ENCODE results near the gene SIK1. TPM values are rescaled to one million over a fixed set of nuclear protein-coding genes. Genes with fewer than 3 reads are reported as not detected.

The SIK1 gene
- polyA plus RNA-seq, 1 experiment = 0.98 TPM

GRCh38 chr21:43369124-43369523 lies 57.8 kb downstream of the SIK1 start:
- CTCF ChIA-PET = no interaction called here
- no peak for TF ChIP-seq CTCF (IDR thresholded peaks at IDR 0.05; ENCODE audit: insufficient read depth, low read depth, low read length)
- POLR2A ChIA-PET = no interaction called here
- Histone ChIP-seq H3K4me3 (ENCODE audit: low read depth, low read length) (no peak overlapping the region), H3K36me3 (ENCODE audit: control insufficient read depth, insufficient read depth, low read length) (no peaks in the 10 kb centered on the region), H3K27me3 (ENCODE audit: control insufficient read depth, insufficient read depth, low read length) (0 out of 2 replicates have a peak, but pooled peaks cover 1% of the 10 kb centered on the region)
- DNase-seq (ENCODE audit: low read depth) = no peak

GRCh38 chr21:43368685-43369084 lies 58.2 kb downstream of the SIK1 start:
- DNase-seq (ENCODE audit: low read depth) = no peak
- POLR2A ChIA-PET = no interaction called here
- no peaks in the 10 kb centered on the region for H3K36me3 ChIP-seq (ENCODE audit: control insufficient read depth, insufficient read depth, low read length)
- H3K4me3 ChIP-seq (ENCODE audit: low read depth, low read length) = no peak overlapping the region
- TF ChIP-seq CTCF (IDR thresholded peaks at IDR 0.05; ENCODE audit: insufficient read depth, low read depth, low read length) = no peak
- CTCF ChIA-PET = interaction anchor here (0.6 kb wide), 2 partner anchors 67 to 91 kb away, joined by 3 to 6 read pairs; no protein-coding TSS in a partner anchor
- H3K27me3 ChIP-seq (ENCODE audit: control insufficient read depth, insufficient read depth, low read length) = 0 out of 2 replicates have a peak, but pooled peaks cover 1% of the 10 kb centered on the region

- ChIA-PET POLR2A (no interaction called here), CTCF (interaction anchor here (0.6 kb wide), 2 partner anchors 66 to 91 kb away, joined by 3 to 6 read pairs; no protein-coding TSS in a partner anchor)
- no peak for DNase-seq (ENCODE audit: low read depth)
- 0 out of 2 replicates have a peak, but pooled peaks cover 1% of the 10 kb centered on the region for H3K27me3 ChIP-seq (ENCODE audit: control insufficient read depth, insufficient read depth, low read length)
- no peak overlapping the region for H3K4me3 ChIP-seq (ENCODE audit: low read depth, low read length)
- no peaks in the 10 kb centered on the region for H3K36me3 ChIP-seq (ENCODE audit: control insufficient read depth, insufficient read depth, low read length)
- TF ChIP-seq CTCF (IDR thresholded peaks at IDR 0.05; ENCODE audit: insufficient read depth, low read depth, low read length) = no peak
Measured at GRCh38 chr21:43367859-43368258, 59.1 kb downstream of the SIK1 start.

GRCh38 chr21:43367296-43367695 lies 59.6 kb downstream of the SIK1 start:
- H3K4me3 ChIP-seq (ENCODE audit: low read depth, low read length) = no peak overlapping the region
- no peak for DNase-seq (ENCODE audit: low read depth)
- no peaks in the 10 kb centered on the region for H3K36me3 ChIP-seq (ENCODE audit: control insufficient read depth, insufficient read depth, low read length)

GRCh38 chr21:43366656-43367055 lies 60.3 kb downstream of the SIK1 start:
- no peak for DNase-seq (ENCODE audit: low read depth)
- Histone ChIP-seq H3K27me3 (ENCODE audit: control insufficient read depth, insufficient read depth, low read length) (0 out of 2 replicates have a peak, but pooled peaks cover 1% of the 10 kb centered on the region), H3K4me3 (ENCODE audit: low read depth, low read length) (no peak overlapping the region), H3K36me3 (ENCODE audit: control insufficient read depth, insufficient read depth, low read length) (no peaks in the 10 kb centered on the region)
- TF ChIP-seq CTCF (IDR thresholded peaks at IDR 0.05; ENCODE audit: insufficient read depth, low read depth, low read length) = no peak
- ChIA-PET CTCF (no interaction called here), POLR2A (no interaction called here)

More at GRCh38 chr21:43367296-43367695, 59.6 kb downstream of the SIK1 start:
- TF ChIP-seq CTCF (IDR thresholded peaks at IDR 0.05; ENCODE audit: insufficient read depth, low read depth, low read length) = no peak
- 0 out of 2 replicates have a peak, but pooled peaks cover 1% of the 10 kb centered on the region for H3K27me3 ChIP-seq (ENCODE audit: control insufficient read depth, insufficient read depth, low read length)
- ChIA-PET CTCF (no interaction called here), POLR2A (no interaction called here)

Data from BJ (cell line).